K562 (cell line): ENCODE results near the gene HNRNPLL. TPM values are rescaled to one million over a fixed set of nuclear protein-coding genes. Genes with fewer than 3 reads are reported as not detected.

Source experiments
- DDX20 ChIP-seq: fragments of 450-650 bp; IDR thresholded peaks from 2 replicates; pipeline ENCODE4 v1.6.1; 2016; ENCODE audit warnings: missing genetic modification characterization, low read depth, mild to moderate bottlenecking, missing compliant biosample characterization, moderate library complexity
- GATA2 ChIP-seq: sonication (generic); formaldehyde crosslinking; IDR thresholded peaks from 2 replicates; pipeline ENCODE4 v1.4.0; 2020; ENCODE audit warnings: mild to moderate bottlenecking, missing genetic modification reagents
- MCM2 ChIP-seq: fragments of 450-650 bp; IDR thresholded peaks from 2 replicates; pipeline ENCODE4 v1.6.1; 2017; ENCODE audit warnings: low read depth, mild to moderate bottlenecking
- MCM5 ChIP-seq: fragments of 450-650 bp; IDR thresholded peaks from 2 replicates; pipeline ENCODE4 v1.6.1; 2016; ENCODE audit warnings: low read depth
- MYC ChIP-seq, 2 experiments: fragments of 250-450 bp in 1 of 2; sonication (Bioruptor Pico) in 1 of 2; IDR thresholded peaks; 2 replicates each; pipeline versions ENCODE4 v1.5.1 to v1.6.1; 2012 to 2021; ENCODE audit warnings: low read depth in 2 of 2, borderline replicate concordance in 1 of 2, improper control_type of control experiment in 1 of 2, low read length in 1 of 2, mild to moderate bottlenecking in 1 of 2, moderate library complexity in 1 of 2
- PPARD ChIP-seq: fragments of 250-450 bp; sonication (Bioruptor Pico); IDR thresholded peaks from 2 replicates; pipeline ENCODE4 v1.8.0; 2022; ENCODE audit warnings: inconsistent platforms, mild to moderate bottlenecking, moderate library complexity
- SIN3A ChIP-seq, 2 experiments: fragments of 150-350 bp in 1 of 2; IDR thresholded peaks; 2 replicates each; pipeline ENCODE4 v1.6.1; 2011 to 2016; ENCODE audit warnings: borderline replicate concordance in 2 of 2, low read depth in 2 of 2, low read length in 2 of 2, mild to moderate bottlenecking in 2 of 2, moderate library complexity in 2 of 2; ENCODE audit not compliant: control insufficient read depth in 1 of 2
- SIX5 ChIP-seq, 2 experiments: IDR thresholded peaks; 2 replicates each; pipeline ENCODE4 v1.6.1; 2011; ENCODE audit warnings: low read length in 2 of 2, borderline replicate concordance in 1 of 2, low read depth in 1 of 2, mild to moderate bottlenecking in 1 of 2, moderate library complexity in 1 of 2; ENCODE audit not compliant: insufficient read depth in 1 of 2
- TCF3 ChIP-seq: sonication (generic); formaldehyde crosslinking; IDR thresholded peaks from 2 replicates; pipeline ENCODE4 v1.4.0; 2020; ENCODE audit warnings: mild to moderate bottlenecking, missing genetic modification reagents
- ZNF644 ChIP-seq: fragments of 200-800 bp; sonication (Bioruptor generic); IDR thresholded peaks from 2 replicates; pipeline ENCODE4 v1.6.1; 2016; ENCODE audit warnings: low read depth, missing genetic modification characterization, missing compliant biosample characterization
- polyA plus RNA-seq, 8 experiments: library from polyadenylated mRNA; depleted of rRNA in 4 of 8; stranded (reverse) in 5 of 8; unstranded in 3 of 8; fragments of >200 nt; fragmentation: Nextera tagmentation in 2 of 8; fragmentation: Illumina TruSeq in 1 of 8; extraction: Ambion mirVana in 2 of 8; extraction: Trizol in 1 of 8; gene quantifications; 2 replicates each; pipeline versions ENCODE4 v1.2.1 to v1.2.3, GENCODE V29; 2011 to 2014; ENCODE audit warnings: inconsistent platforms in 1 of 8, missing spikeins in 1 of 8
- total RNA-seq, 7 experiments: library from RNA; depleted of rRNA in 6 of 7; stranded (reverse); fragments of >200 nt in 6 of 7; fragmentation: Illumina TruSeq in 2 of 7; extraction: Trizol in 2 of 7; gene quantifications; 2 replicates each; pipeline versions ENCODE4 v1.2.1 to v1.2.3, GENCODE V29; 2011 to 2021; ENCODE audit warnings: low replicate concordance in 1 of 7
- TF ChIP-seq, protein P1 (sequence below), 2 experiments: fragments of 450-650 bp; conservative IDR thresholded peaks; 2 replicates each; pipeline ENCODE4 v1.6.1; 2017; ENCODE audit warnings: mild to moderate bottlenecking in 2 of 2, moderate library complexity in 2 of 2
- TF ChIP-seq, protein P2 (sequence below): fragments of 250-450 bp; sonication (Bioruptor Pico); IDR thresholded peaks from 2 replicates; pipeline ENCODE4 v1.4.0; 2020; ENCODE audit warnings: mild to moderate bottlenecking, moderate library complexity
- TF ChIP-seq, protein P3 (sequence below), 2 experiments: fragments of 150-350 bp in 1 of 2; IDR thresholded peaks; 2 replicates each; pipeline ENCODE4 v1.6.1; 2012 to 2016; ENCODE audit warnings: low read depth in 2 of 2, low read length in 2 of 2, mild to moderate bottlenecking in 1 of 2, moderate library complexity in 1 of 2
- TF ChIP-seq, protein P4 (sequence below), 3 experiments: fragments of 200-800 bp in 1 of 3; fragments of 250-450 bp in 1 of 3; fragments of 450-650 bp in 1 of 3; sonication (Bioruptor Pico) in 1 of 3; sonication (Bioruptor generic) in 1 of 3; formaldehyde crosslinking in 1 of 3; IDR thresholded peaks; 2 replicates each; pipeline versions ENCODE4 v1.6.1 to v1.8.0; 2016 to 2022; ENCODE audit warnings: mild to moderate bottlenecking in 2 of 3, missing genetic modification characterization in 2 of 3, missing compliant biosample characterization in 1 of 3, moderate library complexity in 1 of 3

Gene HNRNPLL
- total and polyA plus RNA-seq, 9 of the 15 experiments (the other 6 are each of a cell fraction or from before 2014, with no cell fraction given) = 19.8 to 135 (median 57.8) TPM

DNA sequence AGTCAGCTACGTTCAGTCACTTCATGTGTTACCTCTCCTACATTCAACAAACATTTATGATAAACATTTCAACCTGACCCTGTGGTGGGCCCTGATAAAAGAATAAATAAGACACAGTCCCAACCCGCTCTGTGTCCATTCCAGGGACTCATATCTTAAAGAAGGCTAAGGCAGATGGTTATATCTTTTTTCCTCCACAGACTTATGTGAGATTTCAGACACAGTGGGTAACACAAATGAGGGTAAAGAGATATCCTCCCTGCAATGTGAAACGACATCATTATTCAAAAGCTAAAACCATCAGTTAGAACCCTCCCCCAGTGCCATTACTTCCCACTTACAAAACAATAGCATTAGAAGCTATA is 11.1 kb upstream of the HNRNPLL start (continued):
- TF ChIP-seq, protein P1, sequence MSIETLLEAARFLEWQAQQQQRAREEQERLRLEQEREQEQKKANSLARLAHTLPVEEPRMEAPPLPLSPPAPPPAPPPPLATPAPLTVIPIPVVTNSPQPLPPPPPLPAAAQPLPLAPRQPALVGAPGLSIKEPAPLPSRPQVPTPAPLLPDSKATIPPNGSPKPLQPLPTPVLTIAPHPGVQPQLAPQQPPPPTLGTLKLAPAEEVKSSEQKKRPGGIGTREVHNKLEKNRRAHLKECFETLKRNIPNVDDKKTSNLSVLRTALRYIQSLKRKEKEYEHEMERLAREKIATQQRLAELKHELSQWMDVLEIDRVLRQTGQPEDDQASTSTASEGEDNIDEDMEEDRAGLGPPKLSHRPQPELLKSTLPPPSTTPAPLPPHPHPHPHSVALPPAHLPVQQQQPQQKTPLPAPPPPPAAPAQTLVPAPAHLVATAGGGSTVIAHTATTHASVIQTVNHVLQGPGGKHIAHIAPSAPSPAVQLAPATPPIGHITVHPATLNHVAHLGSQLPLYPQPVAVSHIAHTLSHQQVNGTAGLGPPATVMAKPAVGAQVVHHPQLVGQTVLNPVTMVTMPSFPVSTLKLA (conservative IDR thresholded peaks at IDR 0.05) = peak in 1 of 2 experiments; percentile 25; a peak in 1 of 4 replicates
- TF ChIP-seq ZNF644 (tag) (no peak), PPARD (CRISPR knock-in tag) (no peak), MCM2 (no peak), MYC (IDR thresholded peaks at IDR 0.05; ENCODE audit: low read depth, low read length) (no peak), MYC (CRISPR knock-in tag; IDR thresholded peaks at IDR 0.05; ENCODE audit: borderline replicate concordance, low read depth) (no peak), GATA2 (peak; percentile 67), DDX20 (tag) (no peak), SIN3A (IDR thresholded peaks at IDR 0.05; ENCODE audit: borderline replicate concordance in 2 of 2, control insufficient read depth in 1 of 2, low read depth in 2 of 2, low read length in 2 of 2) (no peak), SIX5 (IDR thresholded peaks at IDR 0.05; ENCODE audit: borderline replicate concordance in 1 of 2, insufficient read depth in 1 of 2, low read depth in 1 of 2, low read length in 2 of 2) (no peak), MCM5 (no peak), TCF3 (CRISPR knock-in tag) (peak; percentile 90)
- TF ChIP-seq, protein P2, sequence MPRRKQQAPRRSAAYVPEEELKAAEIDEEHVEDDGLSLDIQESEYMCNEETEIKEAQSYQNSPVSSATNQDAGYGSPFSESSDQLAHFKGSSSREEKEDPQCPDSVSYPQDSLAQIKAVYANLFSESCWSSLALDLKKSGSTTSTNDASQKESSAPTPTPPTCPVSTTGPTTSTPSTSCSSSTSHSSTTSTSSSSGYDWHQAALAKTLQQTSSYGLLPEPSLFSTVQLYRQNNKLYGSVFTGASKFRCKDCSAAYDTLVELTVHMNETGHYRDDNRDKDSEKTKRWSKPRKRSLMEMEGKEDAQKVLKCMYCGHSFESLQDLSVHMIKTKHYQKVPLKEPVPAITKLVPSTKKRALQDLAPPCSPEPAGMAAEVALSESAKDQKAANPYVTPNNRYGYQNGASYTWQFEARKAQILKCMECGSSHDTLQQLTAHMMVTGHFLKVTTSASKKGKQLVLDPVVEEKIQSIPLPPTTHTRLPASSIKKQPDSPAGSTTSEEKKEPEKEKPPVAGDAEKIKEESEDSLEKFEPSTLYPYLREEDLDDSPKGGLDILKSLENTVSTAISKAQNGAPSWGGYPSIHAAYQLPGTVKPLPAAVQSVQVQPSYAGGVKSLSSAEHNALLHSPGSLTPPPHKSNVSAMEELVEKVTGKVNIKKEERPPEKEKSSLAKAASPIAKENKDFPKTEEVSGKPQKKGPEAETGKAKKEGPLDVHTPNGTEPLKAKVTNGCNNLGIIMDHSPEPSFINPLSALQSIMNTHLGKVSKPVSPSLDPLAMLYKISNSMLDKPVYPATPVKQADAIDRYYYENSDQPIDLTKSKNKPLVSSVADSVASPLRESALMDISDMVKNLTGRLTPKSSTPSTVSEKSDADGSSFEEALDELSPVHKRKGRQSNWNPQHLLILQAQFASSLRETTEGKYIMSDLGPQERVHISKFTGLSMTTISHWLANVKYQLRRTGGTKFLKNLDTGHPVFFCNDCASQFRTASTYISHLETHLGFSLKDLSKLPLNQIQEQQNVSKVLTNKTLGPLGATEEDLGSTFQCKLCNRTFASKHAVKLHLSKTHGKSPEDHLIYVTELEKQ = no peak
- TF ChIP-seq, protein P3, sequence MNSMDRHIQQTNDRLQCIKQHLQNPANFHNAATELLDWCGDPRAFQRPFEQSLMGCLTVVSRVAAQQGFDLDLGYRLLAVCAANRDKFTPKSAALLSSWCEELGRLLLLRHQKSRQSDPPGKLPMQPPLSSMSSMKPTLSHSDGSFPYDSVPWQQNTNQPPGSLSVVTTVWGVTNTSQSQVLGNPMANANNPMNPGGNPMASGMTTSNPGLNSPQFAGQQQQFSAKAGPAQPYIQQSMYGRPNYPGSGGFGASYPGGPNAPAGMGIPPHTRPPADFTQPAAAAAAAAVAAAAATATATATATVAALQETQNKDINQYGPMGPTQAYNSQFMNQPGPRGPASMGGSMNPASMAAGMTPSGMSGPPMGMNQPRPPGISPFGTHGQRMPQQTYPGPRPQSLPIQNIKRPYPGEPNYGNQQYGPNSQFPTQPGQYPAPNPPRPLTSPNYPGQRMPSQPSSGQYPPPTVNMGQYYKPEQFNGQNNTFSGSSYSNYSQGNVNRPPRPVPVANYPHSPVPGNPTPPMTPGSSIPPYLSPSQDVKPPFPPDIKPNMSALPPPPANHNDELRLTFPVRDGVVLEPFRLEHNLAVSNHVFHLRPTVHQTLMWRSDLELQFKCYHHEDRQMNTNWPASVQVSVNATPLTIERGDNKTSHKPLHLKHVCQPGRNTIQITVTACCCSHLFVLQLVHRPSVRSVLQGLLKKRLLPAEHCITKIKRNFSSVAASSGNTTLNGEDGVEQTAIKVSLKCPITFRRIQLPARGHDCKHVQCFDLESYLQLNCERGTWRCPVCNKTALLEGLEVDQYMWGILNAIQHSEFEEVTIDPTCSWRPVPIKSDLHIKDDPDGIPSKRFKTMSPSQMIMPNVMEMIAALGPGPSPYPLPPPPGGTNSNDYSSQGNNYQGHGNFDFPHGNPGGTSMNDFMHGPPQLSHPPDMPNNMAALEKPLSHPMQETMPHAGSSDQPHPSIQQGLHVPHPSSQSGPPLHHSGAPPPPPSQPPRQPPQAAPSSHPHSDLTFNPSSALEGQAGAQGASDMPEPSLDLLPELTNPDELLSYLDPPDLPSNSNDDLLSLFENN (IDR thresholded peaks at IDR 0.05; ENCODE audit: low read depth in 2 of 2, low read length in 2 of 2) = peak in 1 of 2 experiments; percentile 26; a peak in 1 of 4 replicates
- TF ChIP-seq, protein P4, sequence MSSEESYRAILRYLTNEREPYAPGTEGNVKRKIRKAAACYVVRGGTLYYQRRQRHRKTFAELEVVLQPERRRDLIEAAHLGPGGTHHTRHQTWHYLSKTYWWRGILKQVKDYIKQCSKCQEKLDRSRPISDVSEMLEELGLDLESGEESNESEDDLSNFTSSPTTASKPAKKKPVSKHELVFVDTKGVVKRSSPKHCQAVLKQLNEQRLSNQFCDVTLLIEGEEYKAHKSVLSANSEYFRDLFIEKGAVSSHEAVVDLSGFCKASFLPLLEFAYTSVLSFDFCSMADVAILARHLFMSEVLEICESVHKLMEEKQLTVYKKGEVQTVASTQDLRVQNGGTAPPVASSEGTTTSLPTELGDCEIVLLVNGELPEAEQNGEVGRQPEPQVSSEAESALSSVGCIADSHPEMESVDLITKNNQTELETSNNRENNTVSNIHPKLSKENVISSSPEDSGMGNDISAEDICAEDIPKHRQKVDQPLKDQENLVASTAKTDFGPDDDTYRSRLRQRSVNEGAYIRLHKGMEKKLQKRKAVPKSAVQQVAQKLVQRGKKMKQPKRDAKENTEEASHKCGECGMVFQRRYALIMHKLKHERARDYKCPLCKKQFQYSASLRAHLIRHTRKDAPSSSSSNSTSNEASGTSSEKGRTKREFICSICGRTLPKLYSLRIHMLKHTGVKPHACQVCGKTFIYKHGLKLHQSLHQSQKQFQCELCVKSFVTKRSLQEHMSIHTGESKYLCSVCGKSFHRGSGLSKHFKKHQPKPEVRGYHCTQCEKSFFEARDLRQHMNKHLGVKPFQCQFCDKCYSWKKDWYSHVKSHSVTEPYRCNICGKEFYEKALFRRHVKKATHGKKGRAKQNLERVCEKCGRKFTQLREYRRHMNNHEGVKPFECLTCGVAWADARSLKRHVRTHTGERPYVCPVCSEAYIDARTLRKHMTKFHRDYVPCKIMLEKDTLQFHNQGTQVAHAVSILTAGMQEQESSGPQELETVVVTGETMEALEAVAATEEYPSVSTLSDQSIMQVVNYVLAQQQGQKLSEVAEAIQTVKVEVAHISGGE (CRISPR knock-in tag; IDR thresholded peaks at IDR 0.05) = no peak
